Lower leg skin (tissue), 3 donors: Measurements from ENCODE around the gene NRG3.

Experiments
- CTCF ChIP-seq, 3 donors: fragments of 450-650 bp; IDR thresholded peaks; one replicate each; pipeline ENCODE4 v1.5.1; 2016; ENCODE audit warnings: antibody characterized with exemption in 3 of 3, mild to moderate bottlenecking in 3 of 3, moderate library complexity in 2 of 3
- POLR2A ChIP-seq, 2 donors: fragments of 450-650 bp; IDR thresholded peaks; one replicate each; pipeline ENCODE4 v1.6.1; 2016 to 2017; ENCODE audit warnings: antibody characterized with exemption in 2 of 2, mild to moderate bottlenecking in 1 of 2, moderate library complexity in 1 of 2

GRCh38 chr10:82737549-82737948 lies 862.6 kb downstream of the NRG3 start:
- no peak for TF ChIP-seq CTCF (IDR thresholded peaks at IDR 0.05)
- no peak for TF ChIP-seq POLR2A (IDR thresholded peaks at IDR 0.05)
